HG03520 (cell line): Measurements from ENCODE around the gene SEC11C.

Experiments used
- ATAC-seq: cut with Tn5 transposase; IDR thresholded peaks from one replicate; pipeline ENCODE4 v1.9.1; 2021; ENCODE audit warnings: mild to moderate bottlenecking, moderate library complexity; ENCODE audit not compliant: unreplicated experiment

SEC11C gene

DNA sequence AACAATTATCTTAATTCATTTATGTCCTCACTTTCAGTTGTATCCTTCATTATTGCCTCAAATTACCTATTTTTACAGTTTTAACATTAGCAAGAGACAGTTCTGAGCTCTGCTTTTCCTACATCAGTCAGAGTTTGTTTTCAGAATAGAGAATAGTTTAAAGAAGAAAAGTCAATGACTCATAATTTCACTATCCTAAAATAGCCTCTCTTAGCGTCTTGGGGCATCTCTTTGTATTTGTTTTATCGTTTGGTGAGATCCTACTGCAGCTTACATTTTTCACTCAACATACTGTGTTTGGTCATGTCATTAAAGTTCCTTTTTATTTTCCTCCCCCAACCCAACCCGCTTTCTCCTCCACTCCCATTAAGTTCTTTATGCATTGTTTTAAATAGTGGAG lies 3.8 kb downstream of the SEC11C start:
- ATAC-seq: no peak

- ATAC-seq: no peak
These were observed 4.8 kb downstream of the SEC11C start for GRCh38 chr18:59144483-59144882.

DNA sequence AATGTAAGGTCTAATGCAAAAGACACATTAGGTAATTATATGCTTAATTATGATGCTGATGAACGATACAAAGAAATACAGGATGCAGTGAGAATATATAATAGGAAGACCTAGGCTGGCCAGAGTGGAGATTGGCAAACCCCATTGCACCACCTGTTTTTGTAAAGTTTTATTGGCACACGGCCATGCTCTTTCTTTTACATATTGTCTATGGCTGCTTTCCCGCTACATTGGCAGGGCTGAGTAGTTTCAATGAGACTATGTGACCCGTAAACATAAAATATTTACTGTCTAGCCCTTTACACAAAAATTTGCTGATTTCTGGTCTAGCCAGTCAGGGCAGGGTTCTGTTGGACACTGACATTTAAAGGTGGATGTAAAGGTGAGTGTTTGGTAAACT lies 5.4 kb downstream of the SEC11C start:
- no peak for ATAC-seq

- ATAC-seq: no peak
These were observed 8.5 kb downstream of the SEC11C start for GRCh38 chr18:59148192-59148591.

GRCh38 chr18:59149007-59149406 lies 9.3 kb downstream of the SEC11C start:
- ATAC-seq: no peak

DNA sequence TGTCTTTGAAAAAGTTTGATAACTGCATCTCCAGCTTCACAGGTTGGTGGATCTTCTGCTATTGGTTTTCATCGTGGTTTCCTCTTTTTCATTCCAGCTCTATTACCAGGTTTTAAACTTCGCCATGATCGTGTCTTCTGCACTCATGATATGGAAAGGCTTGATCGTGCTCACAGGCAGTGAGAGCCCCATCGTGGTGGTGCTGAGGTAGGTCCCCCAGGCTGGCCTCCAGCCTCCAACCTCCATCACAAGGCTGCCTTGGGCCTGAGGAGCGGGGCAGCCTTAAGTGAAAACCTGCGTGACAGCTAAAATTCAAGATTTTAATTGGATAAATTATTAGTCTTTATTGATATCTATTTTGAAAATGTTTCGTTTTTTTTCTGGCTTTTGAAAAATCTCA lies 9.7 kb downstream of the SEC11C start:
- ATAC-seq: no peak

DNA sequence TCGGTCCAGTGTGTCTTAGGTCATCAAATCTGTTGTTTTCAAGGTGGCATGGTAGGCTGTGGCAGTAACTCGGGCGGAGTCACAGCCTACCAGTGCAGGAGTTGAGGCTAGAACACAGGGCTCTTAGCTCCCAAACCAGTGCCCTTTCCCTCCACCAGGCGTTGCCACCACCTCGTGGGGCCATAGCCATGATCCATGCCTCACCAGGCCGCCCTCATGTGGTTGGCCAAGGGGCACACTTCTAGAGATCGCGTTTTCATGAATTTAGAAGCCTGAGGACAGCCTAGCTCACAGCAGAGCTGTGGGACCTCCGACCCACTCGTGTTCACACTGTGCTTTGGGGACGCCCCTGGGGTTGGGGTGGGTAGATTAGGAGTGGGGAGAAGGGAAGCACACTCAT lies 10.6 kb downstream of the SEC11C start:
- no peak for ATAC-seq

DNA sequence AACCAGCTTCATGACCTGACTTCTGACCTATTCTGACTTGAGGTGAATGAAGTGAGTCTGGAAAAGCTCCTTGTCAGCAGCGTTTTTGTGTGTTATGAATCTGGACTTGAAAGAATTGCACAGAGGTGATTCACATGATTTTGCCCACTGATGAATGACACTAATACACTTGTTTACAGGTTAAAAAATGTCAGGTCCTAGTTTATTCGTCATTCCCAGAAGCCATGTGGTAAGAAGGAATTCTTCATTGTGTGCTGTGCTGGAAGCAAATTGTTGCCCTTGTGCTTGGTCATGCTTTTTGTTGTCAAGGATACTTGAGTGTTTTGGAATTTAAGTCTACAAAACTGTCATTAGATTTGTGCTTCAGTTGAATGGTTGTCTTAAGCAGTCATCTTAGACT lies 15.5 kb downstream of the SEC11C start:
- ATAC-seq: no peak

- ATAC-seq: no peak
These were observed 16.6 kb downstream of the SEC11C start for GRCh38 chr18:59156316-59156715.

GRCh38 chr18:59159265-59159664 lies 19.6 kb downstream of the SEC11C start:
- no peak for ATAC-seq

DNA sequence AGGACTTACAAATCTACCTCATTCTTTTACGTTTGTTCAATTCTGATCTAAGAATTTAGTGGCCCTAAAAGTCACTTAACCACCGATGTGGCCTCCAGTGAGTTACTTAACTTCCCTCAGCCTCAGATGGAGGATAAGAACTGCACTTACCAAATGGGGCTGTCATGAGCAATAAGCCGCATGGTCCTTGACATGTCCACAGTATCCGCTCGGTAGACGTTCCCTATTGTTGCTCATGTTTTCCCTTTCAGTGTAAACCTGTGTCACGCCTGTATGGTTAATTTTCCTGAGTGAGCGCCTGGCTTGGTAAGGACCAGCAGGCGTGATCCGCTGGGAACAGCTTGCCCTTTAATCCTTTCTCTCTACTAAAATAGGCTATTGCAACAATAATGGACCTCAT lies 20.3 kb downstream of the SEC11C start:
- no peak for ATAC-seq

- no peak for ATAC-seq
These were observed 33.1 kb downstream of the SEC11C start for GRCh38 chr18:59172664-59173249.

DNA sequence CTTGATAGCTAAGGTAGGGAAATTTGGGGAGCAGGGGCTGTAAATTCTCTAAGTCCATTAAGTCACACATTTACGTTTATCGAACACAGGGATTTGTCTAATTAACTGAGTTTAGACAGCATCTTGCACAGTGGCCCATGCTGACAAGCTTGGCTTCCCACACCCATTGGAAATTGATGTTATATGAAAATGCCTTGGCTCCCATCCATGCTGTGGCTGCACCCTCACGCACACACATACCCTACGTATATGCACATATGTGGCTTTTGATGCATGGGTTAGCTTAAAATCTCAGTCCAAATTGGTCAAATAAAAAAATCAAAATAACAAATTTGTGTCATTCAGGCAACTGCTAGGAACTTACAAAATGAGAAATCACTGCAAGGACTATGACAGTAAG lies 37.8 kb downstream of the SEC11C start:
- no peak for ATAC-seq

DNA sequence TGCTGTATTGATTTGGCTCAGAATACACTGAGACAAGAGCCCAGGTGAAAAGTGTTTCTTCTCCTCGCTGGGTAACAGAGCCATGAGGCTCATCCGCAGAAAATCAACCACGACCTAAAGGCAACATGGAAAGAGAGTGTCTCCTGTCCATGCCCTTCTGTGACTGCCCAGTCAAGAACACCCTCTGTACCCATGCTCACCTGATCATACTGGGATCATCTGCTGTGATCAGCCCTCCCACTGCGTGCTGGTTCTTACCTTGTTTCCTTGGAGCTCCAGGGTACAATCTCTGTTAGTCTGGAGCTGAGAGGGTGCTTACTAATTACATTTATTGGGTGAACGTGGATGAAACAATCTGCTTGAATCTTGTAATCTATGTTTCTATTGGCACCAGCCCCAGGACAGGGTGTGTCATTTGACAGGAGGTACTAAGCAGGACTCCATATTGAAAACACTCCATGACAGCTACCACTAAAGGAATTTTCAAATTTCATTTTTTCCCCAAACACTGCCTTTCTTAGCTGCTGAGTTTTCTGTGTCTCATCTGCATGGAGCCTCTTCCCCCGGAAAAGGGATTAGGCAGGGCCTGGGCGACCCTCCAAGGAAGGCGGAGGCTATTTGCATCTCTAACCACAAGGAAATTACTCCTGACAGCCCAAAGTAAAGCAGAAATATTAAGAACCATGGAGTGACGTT lies 40.6 kb downstream of the SEC11C start:
- no peak for ATAC-seq

GRCh38 chr18:59182673-59183072 lies 43.0 kb downstream of the SEC11C start:
- no peak for ATAC-seq

GRCh38 chr18:59189008-59189407 lies 49.3 kb downstream of the SEC11C start:
- ATAC-seq: no peak

DNA sequence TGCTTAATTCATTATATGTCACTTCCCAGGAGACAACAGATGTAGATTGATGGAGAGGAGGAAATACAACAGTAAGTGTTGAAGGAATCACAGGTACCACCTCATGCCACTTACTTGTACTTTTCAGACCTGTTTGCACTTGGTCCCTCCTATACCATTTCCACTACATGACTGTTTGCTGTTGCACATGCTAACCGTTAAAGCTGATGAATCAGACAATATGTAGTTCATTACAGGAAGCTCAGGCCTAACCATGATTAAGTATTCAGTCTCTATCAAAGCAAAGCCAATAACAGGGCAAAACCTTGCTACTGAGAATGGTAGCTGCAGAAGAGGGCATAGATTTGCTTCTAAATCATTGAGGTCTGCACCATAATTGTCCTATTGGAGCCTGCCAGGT lies 50.1 kb downstream of the SEC11C start:
- no peak for ATAC-seq

- no peak for ATAC-seq
These were observed 56.6 kb downstream of the SEC11C start for GRCh38 chr18:59196161-59196725.

DNA sequence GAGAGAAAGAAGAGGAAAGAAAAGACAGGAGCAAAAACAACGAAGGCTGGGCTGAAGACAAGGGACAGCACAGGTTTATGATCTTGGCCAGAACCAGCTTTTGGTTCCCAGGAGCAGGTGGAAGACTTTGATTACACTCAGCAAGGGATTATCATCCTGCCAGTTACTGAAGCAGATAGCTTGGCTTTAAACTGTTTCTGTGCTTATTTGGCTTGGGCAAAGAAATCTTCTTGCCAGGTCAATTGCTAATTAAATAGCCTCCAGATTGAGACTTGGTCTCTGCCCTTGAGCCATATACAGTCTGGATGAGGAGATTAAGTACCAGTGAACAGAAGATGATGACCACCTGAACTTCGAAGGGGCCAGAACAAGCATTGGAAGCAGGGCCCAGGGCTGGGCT lies 58.0 kb downstream of the SEC11C start:
- ATAC-seq: no peak

DNA sequence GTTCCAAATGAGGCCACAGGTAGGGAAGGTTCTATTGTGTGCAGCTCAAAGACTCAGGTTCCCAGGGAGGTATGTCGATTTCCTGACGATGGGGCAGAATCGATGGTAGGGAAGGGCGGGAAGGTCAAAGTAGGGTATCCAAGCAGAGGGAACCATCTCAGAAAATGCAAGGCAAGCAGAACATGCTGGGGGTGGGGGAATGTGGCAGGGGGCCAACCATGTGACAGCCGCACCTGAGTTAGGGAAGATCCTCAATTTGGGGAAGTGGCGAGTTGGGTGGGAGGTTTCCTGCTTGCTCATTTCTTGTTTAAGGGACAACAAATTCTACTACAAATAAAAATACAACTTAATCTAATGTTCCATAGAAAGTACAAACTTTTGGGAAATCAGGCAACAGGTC lies 58.5 kb downstream of the SEC11C start:
- ATAC-seq: no peak

DNA sequence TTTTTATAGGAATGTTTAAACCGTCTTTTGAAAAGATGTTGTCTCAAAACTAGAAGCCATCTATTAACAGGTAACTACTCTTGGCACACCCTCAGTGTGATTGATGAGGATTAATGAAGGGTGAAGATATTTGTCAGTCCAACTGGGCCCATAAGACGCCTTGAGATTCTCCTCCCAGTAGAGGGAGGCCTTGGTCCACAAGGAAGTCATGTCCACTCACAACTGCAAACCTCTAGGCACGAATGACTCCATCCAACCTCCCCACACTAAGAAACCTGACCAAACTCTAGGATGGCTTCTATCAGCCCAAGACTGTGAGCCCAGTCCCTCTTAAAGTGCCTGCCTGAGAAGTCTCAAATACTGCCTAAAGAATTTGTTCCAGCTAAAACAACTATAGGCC lies 61.1 kb downstream of the SEC11C start:
- ATAC-seq: no peak

GRCh38 chr18:59202258-59202820 lies 62.7 kb downstream of the SEC11C start:
- no peak for ATAC-seq
